GM19468 (cell line): ENCODE data around the gene KRTAP10-1.
"Not testable (repeated sequence)": the region's sequence is repeated elsewhere in the genome, so short reads cannot be mapped to it uniquely, and the experiment has no call there.

Source experiments
- ATAC-seq: cut with Tn5 transposase; IDR thresholded peaks from one replicate; pipeline ENCODE4 v1.9.1; 2021; ENCODE audit warnings: mild to moderate bottlenecking, moderate library complexity, moderate number of reproducible peaks; ENCODE audit not compliant: unreplicated experiment; ENCODE audit errors: extremely low read depth

The KRTAP10-1 gene

DNA sequence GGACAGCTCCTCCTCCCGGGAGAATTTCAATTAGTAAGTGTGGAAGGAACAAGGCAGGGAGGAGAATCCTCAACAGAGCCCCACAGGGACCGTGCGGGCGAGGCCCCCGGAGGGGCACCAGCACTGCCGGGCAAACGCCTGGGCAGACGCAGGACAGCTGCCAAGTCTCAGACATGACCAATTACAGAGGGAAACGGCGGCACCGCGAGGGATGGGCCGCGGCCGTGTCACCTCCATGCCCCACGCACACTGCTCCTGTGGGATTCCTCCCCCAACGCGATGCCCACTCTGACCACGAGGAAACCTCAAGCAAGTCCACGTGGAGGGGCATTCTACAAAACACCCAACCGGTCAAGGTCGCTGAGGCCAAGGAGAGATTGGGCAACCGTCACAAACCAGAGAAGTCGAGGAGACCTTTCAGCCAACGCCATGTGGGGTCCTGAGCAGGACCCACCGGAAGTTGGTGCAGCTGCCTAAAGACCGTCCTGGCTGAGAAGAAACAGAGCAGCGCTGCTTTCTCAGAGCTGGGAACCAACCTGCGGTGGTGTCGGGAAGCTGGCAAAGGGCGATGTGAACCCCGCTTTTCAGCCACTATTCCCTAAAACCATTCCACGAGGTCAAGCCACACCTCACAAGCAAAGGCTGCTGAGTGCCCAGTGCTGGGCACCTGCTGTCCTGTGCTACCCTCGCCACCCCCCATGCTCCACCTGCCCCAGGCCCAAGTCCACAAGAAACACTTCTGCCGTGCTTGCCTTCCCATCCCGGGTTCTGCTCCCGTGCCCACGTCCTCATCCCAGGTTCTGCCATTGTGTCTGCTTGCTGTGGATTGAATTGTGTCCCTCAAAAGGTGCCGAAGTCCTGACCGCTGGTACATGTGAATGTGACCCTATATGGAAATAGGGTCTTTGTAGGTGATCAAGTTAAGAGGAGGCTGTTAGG, 32.1 kb upstream of the KRTAP10-1 start:
- no peak for ATAC-seq

DNA sequence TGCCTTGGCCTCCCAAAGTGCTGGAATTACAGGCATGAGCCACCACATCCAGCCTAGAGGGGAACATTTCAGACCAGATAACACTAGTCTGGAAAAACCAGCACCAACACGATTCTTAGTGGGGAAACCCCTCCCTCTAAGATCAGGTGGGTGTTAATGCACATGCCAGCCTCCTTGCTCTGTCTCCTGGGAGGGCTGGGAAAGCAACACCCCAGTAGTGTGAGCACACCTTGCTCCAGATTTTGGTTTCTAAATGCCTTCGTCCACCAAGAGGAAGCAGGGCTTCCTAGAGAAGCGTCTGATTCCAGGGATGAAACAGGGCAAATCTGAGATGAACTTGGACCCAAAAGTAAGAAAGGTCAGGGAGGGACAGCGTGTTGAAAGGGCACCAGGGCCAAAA, 31.3 kb upstream of the KRTAP10-1 start:
- ATAC-seq = no peak

DNA sequence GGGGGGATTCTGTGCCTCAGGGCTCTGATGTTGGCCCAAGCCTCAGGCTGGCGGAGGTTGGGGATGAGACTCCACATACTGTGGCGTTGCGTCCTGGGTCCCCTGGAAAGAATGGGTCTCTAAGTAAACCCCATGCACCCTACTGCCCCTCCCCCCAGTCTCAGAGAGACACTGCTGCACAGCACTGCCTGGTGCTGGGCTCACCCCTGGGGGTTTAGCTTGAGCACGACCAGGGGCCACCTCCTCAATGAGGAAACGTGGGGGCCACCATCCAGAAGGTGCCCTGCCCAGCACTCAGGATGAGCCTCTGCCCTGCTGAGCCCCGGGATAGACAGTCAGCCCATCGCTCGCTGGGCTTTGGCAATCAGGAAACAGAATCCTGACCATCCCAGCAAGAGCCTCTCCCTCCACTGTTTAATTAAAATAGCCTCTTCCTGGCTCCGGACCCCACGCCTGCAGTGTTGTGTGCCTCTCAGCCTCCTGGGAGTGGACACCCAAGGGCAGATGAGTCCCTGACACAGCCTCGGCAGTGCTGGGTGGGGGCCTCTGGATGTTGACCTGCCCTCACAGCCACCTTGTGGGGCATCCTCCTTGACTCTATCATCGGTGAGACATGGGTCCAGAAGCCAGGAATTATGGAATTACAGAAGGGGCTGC, 30.0 kb upstream of the KRTAP10-1 start:
- no peak for ATAC-seq

DNA sequence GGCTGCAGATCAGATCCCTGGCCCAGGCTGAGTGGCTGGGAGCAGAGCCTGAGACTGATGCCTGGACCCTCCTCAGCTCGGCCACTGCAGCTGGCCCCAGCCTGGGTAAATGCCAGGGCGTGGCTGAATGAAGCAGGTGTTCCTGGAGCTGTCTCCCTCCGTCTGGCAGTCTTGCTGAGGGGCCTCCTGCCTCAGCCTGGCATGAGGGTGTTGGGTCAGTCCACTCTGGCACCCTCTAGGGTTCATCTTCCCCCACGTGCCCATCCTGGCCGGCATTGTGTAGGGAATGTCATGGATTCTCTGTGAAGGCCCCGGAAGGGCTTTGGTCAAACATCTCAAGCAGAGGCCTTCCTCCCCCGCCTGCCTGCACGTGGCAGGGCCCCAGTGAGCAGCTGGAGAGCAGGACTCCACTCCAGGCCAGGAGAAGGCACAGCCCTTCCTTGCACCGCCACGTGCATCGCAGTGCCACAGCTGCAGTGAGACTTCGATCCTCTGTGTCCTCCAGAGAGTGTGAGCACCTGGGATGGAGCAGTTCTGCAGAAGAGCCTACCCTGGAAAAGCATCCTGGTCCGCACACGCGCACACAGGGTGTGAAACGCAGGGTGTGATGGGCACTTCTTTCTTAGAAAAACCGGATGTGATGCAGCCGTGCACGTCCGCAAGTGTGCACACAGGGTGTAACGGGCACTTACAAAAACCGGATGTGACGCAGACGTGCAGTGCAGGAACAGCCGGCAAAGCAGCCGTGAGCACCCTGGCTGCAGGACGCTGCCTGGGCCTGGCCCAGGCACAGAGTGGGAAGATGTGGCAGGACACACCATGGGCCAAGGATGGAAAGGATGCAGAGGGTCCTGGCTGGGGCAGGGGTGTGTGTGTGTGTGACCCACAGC, 28.9 kb upstream of the KRTAP10-1 start:
- ATAC-seq = no peak

DNA sequence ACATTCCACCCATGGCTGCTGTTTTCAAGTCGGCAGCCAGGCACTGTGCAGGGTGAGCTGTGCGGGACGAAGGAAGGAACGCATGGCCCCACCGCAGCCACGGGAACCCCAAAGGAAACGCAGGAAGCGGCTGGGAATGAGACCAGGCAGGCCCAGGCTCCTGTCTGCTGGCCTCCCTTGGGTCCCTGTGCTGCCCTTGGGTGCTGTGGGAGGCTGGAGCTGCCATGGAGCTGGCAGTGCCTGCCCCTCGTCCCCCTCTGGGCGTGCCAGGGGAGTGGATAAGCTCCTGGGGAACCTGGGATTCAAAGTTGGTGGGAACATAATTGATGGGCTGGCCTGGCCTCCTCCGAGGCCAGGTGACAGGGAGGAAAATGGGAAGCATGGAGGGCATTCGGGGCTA, 28.3 kb upstream of the KRTAP10-1 start:
- ATAC-seq = no peak

DNA sequence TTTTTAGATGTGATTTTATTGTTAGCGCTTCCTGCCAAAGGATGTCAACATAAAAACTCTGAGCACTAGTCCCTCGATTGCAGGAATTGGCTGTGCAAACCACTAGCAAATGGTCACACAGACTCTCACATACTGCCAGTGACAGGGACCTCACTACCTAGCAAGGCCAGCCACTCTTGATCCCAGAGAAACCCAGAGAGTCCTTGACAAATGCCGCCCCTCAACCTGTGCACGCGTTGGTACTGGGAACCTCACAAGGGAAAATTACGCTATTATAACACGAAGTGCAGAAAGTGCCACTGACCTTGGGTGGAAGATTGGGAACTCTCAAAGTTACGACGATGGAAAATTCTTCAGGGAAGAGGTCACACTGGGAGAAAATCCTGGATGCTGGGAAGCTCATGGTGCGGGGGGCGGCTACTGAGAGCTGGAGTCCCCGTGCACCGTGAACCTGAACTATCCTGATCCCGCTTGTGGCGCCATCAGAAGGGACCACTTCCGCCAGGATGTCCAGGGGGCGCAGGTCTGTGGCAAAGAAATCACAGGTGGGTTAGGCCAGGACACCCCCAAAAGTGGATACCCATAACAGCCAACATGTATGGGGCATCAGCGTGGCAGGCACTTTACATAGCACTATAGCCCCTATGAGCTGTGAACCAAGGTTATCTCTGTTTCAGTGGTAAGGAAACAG, 27.6 kb upstream of the KRTAP10-1 start:
- ATAC-seq = no peak

DNA sequence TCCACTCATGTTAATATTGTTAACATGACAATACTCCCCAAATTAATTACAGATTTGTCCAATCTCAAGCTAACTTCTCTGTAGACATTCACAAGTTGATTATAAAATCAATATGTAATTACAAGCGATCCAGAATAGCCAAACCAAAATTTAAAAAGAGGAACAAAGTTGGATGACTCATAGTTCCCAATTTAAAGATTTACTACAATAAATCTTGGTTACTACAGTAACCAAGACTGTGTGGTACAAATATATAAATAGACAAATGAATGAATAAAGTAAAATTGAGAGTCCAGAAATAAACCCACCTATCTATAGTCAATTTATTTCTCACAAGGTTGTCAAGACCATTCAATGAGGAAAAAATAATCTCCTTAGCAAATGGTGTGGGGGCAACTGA, 26.4 kb upstream of the KRTAP10-1 start:
- no peak for ATAC-seq

DNA sequence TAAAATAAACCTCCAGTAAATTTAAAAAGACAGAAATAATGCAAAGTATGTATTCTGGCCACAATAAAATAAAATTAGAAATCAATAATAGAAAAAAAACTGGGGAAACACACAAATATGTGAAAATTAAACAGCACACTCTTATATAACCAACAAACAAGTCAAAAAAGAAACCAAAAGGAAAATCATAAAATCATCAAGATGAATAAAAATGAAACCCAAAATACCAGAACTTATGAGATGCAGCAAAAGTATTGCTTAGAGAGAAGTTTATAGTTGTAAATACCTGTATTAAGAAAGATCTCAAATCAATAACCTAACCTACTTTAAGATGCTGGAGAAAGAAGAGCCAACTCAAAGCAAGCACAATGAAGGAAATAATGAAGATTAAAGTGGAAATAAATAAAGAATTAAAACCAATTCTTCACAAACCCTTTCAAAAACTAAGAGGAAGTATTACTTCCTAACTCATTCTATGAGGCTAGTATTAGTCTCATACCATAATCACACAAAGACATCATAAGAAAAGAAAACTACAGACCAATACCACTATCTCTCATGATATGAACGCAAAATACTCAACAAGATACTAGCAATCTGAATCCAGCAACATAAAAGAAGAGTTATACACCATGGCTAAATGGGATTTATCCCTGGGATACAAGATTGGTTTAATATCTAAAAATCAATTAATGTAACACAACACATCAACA, 25.0 kb upstream of the KRTAP10-1 start:
- no peak for ATAC-seq

DNA sequence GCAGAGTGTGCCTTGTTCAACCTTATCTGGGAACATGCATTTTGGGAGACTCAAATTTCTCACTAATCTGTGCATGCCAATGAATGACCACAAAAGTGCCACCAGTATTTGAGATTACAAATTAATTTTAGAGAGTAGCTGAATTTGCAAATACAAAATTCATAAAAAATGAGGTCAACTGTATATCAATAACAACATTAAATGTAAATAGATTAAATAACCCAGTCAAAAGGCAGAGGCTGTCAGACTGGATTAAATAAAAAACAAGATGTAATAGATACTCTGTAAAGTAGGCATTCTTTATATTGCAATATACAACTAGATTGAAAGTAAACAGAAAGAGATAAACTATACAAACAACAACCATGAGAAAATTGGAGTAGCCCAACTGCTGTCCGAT, 24.1 kb upstream of the KRTAP10-1 start:
- no peak for ATAC-seq

DNA sequence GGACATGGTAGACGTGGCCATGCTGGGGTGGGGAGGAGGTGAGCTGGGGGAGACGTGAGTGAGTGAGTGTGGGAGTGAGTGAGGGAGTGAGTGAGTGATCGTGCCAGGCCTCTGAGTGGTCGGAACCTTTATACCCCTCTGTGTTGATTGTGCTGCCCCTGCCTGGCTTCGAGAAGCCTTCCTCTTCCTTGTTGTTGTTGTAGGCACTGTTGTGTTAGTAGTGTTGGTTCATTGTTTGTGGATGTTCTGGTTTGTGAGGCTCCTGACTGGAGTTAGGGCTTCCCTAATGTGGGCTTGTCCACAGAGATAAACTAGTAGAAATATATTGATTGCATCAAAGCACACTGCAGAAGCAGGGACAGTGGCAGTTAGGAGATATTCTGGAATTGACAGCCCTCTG, 18.7 kb upstream of the KRTAP10-1 start, which contains the start of gene KRTAP10-3:
Gene KRTAP10-3, minus strand, starts transcription at position 101 of the 400 bp plus-strand sequence. Its CDS starts 80 bp downstream, at position 21.
- ATAC-seq = no peak

DNA sequence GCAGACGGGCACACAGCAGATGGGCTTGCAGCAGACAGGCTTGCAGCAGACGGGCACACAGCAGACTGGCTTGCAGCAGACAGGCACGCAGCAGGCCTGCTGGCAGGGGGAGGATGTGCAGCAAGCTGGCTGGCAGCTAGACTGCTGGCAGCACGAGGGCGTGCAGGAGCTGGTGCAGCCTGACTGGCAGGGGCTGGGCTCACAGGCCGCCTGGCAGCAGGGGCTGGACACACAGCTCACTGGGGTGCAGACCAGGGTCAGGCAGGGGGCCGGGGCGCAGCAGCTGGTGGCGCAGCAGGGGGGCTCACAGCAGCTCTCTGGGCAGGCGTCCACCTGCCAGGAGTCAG, 18.3 kb upstream of the KRTAP10-1 start:
- ATAC-seq = not testable (repeated sequence)

DNA sequence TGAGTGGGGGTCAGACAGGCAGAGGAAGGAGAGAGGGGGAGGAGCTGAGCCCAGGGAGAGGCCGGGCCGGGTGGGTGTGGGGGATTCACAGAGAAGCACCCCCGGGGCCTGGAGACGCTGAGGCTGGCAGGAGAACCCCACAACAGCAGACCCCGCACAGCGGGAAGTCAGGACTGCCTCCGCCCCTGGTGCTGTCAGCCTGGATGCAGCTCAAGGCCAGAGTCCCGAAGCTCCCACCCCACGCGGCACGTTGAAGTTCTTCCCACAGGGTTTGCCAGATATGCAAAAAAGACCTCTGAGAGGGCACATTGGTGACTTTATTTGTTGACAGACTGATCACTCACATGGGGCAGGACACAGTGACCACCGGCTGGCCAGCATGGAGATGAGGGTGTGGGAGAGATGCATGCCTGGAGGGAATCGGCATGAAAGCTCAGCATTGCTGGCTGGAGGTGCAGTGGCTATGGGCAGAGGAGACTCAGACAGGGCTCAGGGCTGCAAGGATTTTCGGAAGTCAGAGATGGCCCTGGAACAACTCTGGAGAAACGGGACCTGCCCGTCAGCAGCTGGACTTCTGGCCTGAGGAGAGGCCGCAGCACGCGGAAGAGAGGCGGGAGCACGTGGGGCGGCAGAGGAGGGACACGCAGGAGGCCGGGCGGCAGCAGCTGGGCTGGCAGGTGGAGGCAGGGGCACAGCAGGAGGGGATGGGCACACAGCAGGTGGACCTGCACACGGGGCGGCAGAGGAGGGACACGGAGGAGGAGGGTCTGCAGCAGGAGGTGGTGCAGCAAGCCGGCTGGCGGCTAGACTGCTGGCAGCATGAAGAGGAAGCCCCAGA, 17.7 kb upstream of the KRTAP10-1 start:
- no peak for ATAC-seq

DNA sequence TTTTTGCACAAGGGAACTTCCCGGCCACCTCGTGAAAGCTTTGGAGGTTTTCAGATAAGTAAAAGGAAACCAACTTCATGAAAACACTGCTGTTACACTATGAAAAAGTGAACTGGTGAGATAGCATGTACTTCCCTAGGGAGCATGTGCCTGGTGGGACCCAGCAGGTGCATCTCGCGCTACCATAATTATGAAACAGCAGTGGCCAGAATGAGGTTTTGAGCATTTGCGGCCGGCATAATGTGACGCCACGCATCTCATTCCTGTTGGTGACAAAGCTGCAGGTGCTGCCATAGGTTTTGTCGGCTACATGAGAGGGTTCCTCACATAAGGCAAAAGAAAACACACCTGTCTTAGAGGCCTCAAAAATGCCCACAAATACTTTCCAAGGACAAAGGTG, 16.9 kb upstream of the KRTAP10-1 start:
- no peak for ATAC-seq

DNA sequence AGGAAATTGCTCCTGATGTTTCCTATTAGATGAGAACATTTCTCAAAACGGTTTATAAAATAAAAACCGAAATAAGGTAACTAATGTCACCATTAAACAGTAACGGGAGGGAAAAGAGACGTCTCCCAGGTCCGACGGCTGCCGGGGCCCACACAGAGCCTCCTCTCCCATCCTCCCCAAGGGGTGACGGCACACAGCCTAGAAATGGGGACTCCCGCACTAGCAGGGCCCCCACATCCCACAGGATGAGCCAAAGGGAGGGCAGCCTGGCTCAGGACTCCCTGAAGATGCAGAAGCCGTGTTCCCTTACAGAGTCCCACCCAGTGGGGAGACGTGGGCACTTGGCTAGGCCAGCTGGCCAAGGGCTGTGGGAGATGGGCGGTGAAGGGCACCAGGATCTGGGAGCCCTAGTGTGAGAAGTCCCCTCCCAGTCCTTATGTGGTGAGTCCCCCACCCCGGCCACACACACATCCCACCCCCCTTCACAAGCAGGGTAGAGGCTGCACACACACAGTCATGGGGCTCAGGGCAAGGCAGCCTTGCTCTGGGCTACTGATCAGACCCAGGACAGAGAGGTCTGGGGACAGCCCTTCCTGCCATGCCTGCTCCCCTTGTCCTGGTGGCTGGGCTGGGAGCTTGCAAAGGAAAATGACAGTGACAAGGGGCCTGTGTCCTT, 15.3 kb upstream of the KRTAP10-1 start:
- no peak for ATAC-seq

DNA sequence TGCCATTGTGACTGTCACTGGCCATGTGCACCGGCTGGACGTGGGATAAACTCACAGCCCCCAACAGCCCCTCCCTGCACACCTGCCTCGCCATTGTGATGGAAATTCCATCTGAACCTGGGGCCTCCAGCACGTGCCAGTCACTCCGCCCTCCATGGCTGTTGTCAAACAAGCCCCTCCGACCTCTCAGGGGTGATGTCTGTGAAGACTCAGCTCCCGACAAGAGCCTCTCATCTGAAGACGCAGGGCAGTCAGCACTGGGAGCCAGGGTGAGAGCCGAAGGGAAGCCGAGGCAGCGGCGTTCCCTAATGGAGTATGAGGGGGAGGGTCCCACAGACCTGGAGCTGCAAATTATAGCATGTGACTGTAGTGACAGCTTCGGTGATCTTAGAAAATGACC, 12.7 kb upstream of the KRTAP10-1 start:
- ATAC-seq = no peak

DNA sequence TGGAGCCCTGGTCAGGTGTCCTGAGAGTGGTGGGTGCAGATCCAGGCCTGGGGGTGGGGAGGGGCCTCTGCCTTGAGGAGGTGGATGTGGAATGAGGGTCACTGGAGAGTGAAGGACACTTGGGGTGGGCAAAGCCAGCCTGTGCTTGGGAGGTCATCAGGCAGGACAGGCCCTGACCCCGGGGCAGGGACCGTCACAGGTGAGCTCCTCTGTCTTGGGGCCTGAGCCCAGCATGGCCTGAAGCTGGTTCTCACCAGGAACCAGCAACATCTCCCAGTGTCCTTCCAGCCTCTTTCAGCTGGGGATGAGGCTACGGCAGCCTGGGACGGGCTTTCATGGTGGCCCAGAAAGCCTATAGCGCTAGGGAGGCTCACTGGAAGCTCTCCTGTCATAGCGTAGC, 12.1 kb upstream of the KRTAP10-1 start:
- no peak for ATAC-seq

DNA sequence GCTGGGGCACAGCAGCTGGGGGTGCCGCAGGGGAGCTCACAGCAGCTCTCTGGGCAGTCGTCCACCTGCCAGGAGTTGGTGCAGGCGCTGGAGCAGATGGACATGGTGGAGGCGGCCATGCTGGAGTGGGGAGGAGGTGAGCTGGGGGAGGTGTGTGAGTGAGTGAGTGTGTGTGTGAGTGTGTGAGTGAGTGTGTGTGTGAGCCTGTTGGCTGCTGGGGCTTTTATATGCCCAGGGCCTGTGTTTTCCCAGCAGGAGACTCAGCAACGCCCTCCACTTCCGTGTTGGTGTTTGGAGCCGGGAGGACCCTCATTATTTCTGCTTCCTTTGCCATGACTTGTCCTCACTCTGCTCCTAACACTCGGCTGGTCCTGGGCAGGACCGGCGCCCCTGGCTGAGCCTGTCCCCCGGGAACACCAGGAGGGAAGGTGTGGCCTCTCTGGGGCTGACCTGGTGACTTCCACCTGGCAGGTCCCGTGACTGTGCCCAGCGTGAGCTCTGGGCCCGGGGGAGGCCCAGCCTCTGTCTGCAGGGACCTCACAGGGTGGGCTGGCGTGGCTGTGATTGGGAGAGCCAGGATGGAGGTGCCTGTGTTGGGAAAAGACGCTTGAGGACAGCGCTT, 11.5 kb upstream of the KRTAP10-1 start, which contains the start of gene KRTAP10-2:
Gene KRTAP10-2, minus strand, starts transcription at position 166 of the 622 bp plus-strand sequence. Its CDS starts 47 bp downstream, at position 119.
- ATAC-seq = no peak
